Measurements from ENCODE around the gene BLNK. TPM values are rescaled to one million over a fixed set of nuclear protein-coding genes. Genes with fewer than 3 reads are reported as not detected.

Gene BLNK
- total RNA-seq, 1 donor from 2014 or later, result not detected

GRCh38 chr10:96275685-96276418 lies 4.5 kb upstream of the BLNK start:
- Histone ChIP-seq H3K79me2 (ENCODE audit: low read depth) (no peaks in the 10 kb centered on the region), H2AFZ (replicated peaks) (no peak overlapping the region), H3K9ac (no peak overlapping the region), H3K4me3 (no peak overlapping the region), H3K4me1 (no peaks in the 10 kb centered on the region), H3K9me3 (ENCODE audit: low read depth) (no peaks in the 10 kb centered on the region), H3K36me3 (no peaks in the 10 kb centered on the region), H3K27me3 (no peaks in the 10 kb centered on the region), H3K27ac (no peak overlapping the region), H4K20me1 (ENCODE audit: low read depth) (no peaks in the 10 kb centered on the region), H3K4me2 (no peak overlapping the region), H3F3A (ENCODE audit: low read depth) (no peaks in the 10 kb centered on the region)
- no peak for DNase-seq (ENCODE audit: low spot score)
- H3K36me3 Mint-ChIP-seq, result no peaks in the 10 kb centered on the region
- peaks cover 3% of the 10 kb centered on the region for H3K4me1 Mint-ChIP-seq
- no peak overlapping the region for H3K4me3 Mint-ChIP-seq
- H3K9me3 Mint-ChIP-seq, result no peaks in the 10 kb centered on the region
- H3K27me3 Mint-ChIP-seq (ENCODE audit: insufficient read depth, low read depth), result peaks cover 3% of the 10 kb centered on the region
- H3K27ac Mint-ChIP-seq, result no peak overlapping the region
- TF ChIP-seq EZH2phosphoT487 (IDR thresholded peaks at IDR 0.05), result no peak
- TF ChIP-seq EZH2 (IDR thresholded peaks at IDR 0.05), result no peak
- TF ChIP-seq CTCF (IDR thresholded peaks at IDR 0.05), result no peak

- Histone ChIP-seq H2AFZ (replicated peaks) (no peak overlapping the region), H3K4me2 (no peak overlapping the region), H3K36me3 (no peaks in the 10 kb centered on the region), H4K20me1 (ENCODE audit: low read depth) (no peaks in the 10 kb centered on the region), H3K79me2 (ENCODE audit: low read depth) (no peaks in the 10 kb centered on the region), H3K4me1 (no peaks in the 10 kb centered on the region), H3K9ac (no peak overlapping the region), H3F3A (ENCODE audit: low read depth) (no peaks in the 10 kb centered on the region), H3K27ac (no peak overlapping the region), H3K27me3 (no peaks in the 10 kb centered on the region), H3K9me3 (ENCODE audit: low read depth) (no peaks in the 10 kb centered on the region), H3K4me3 (no peak overlapping the region)
- TF ChIP-seq EZH2phosphoT487 (IDR thresholded peaks at IDR 0.05) (no peak), EZH2 (IDR thresholded peaks at IDR 0.05) (no peak), CTCF (IDR thresholded peaks at IDR 0.05) (no peak)
- no peak overlapping the region for H3K27ac Mint-ChIP-seq
- no peaks in the 10 kb centered on the region for H3K4me1 Mint-ChIP-seq
- no peaks in the 10 kb centered on the region for H3K36me3 Mint-ChIP-seq
- H3K9me3 Mint-ChIP-seq, result no peaks in the 10 kb centered on the region
- H3K4me3 Mint-ChIP-seq, result no peak overlapping the region
- DNase-seq (ENCODE audit: low spot score), result no peak
- H3K27me3 Mint-ChIP-seq (ENCODE audit: insufficient read depth, low read depth), result peaks cover 5% of the 10 kb centered on the region
Observed at GRCh38 chr10:96272316-96273280, 1.2 kb upstream of the BLNK start.

GRCh38 chr10:96270571-96270970 lies 798 bp downstream of the BLNK start:
- no peaks in the 10 kb centered on the region for H3K4me1 ChIP-seq
- no peak overlapping the region for H2AFZ ChIP-seq (replicated peaks)
- Mint-ChIP-seq H3K27me3 (ENCODE audit: insufficient read depth, low read depth) (peaks cover 5% of the 10 kb centered on the region), H3K36me3 (no peaks in the 10 kb centered on the region), H3K4me1 (peaks cover 8% of the 10 kb centered on the region), H3K4me3 (no peak overlapping the region), H3K27ac (no peak overlapping the region), H3K9me3 (peaks cover 5% of the 10 kb centered on the region)
- H3K27me3 ChIP-seq, result no peaks in the 10 kb centered on the region
- no peak overlapping the region for H3K9ac ChIP-seq
- no peak overlapping the region for H3K4me2 ChIP-seq
- no peak overlapping the region for H3K27ac ChIP-seq
- H3K4me3 ChIP-seq, result no peak overlapping the region
- DNase-seq (ENCODE audit: low spot score), result no peak
- no peaks in the 10 kb centered on the region for H4K20me1 ChIP-seq (ENCODE audit: low read depth)
- H3K9me3 ChIP-seq (ENCODE audit: low read depth), result no peaks in the 10 kb centered on the region
- H3K79me2 ChIP-seq (ENCODE audit: low read depth), result no peaks in the 10 kb centered on the region
- no peak for TF ChIP-seq EZH2 (IDR thresholded peaks at IDR 0.05)
- TF ChIP-seq EZH2phosphoT487 (IDR thresholded peaks at IDR 0.05), result no peak
- TF ChIP-seq CTCF (IDR thresholded peaks at IDR 0.05), result no peak
- no peaks in the 10 kb centered on the region for H3F3A ChIP-seq (ENCODE audit: low read depth)
- no peaks in the 10 kb centered on the region for H3K36me3 ChIP-seq

Data from neural progenitor cell (in vitro differentiated cells).